Spleen (tissue), 11 donors: Measurements from ENCODE around the gene FREY1. TPM values are rescaled to one million over a fixed set of nuclear protein-coding genes. Genes with fewer than 3 reads are reported as not detected.

Experiments
- DNase-seq: peaks from one replicate; pipeline ENCODE4 v3.0.0-alpha.2; 2020
- H3K27ac ChIP-seq, 8 donors: fragments of 200-600 bp; sonication (generic) in 7 of 8; 1 replicate in 4 of 8; 2 replicates in 4 of 8; pipeline versions ENCODE4 v1.5.0 to v1.8.0; 2016 to 2021; ENCODE audit warnings: inconsistent platforms in 4 of 8, mild to moderate bottlenecking in 4 of 8, moderate library complexity in 1 of 8
- H3K27me3 ChIP-seq, 7 donors: fragments of 200-600 bp; sonication (generic) in 6 of 7; replicated peaks in 1 of 7; 1 replicate in 4 of 7; 2 replicates in 3 of 7; pipeline versions ENCODE4 v1.5.0 to v1.8.0; 2016 to 2021; ENCODE audit warnings: inconsistent platforms in 3 of 7, mild to moderate bottlenecking in 1 of 7
- H3K36me3 ChIP-seq, 6 donors: fragments of 200-600 bp; sonication (generic) in 5 of 6; 1 replicate in 4 of 6; 2 replicates in 2 of 6; pipeline versions ENCODE4 v1.5.0 to v1.8.0; 2016 to 2021; ENCODE audit warnings: inconsistent platforms in 2 of 6
- H3K4me1 ChIP-seq, 6 donors: fragments of 200-600 bp; sonication (generic) in 5 of 6; 1 replicate in 3 of 6; 2 replicates in 3 of 6; pipeline versions ENCODE4 v1.5.0 to v1.8.0; 2016 to 2021; ENCODE audit warnings: inconsistent platforms in 3 of 6
- H3K4me3 ChIP-seq, 8 donors: fragments of 200-600 bp; sonication (generic) in 7 of 8; 1 replicate in 4 of 8; 2 replicates in 4 of 8; pipeline versions ENCODE4 v1.5.0 to v1.8.0; 2016 to 2021; ENCODE audit warnings: inconsistent platforms in 4 of 8, mild to moderate bottlenecking in 4 of 8, moderate library complexity in 2 of 8
- H3K9me3 ChIP-seq, 8 donors: fragments of 200-600 bp; sonication (generic) in 7 of 8; 1 replicate in 4 of 8; 2 replicates in 4 of 8; pipeline versions ENCODE4 v1.5.0 to v1.8.0; 2016 to 2021; ENCODE audit warnings: inconsistent platforms in 4 of 8
- CTCF ChIP-seq, 11 experiments: fragments of 200-600 bp in 7 of 11; fragments of 450-650 bp in 4 of 11; sonication (generic) in 4 of 11; IDR thresholded peaks in 8 of 11; conservative IDR thresholded peaks in 3 of 11; 1 replicate in 7 of 11; 2 replicates in 4 of 11; pipeline versions ENCODE4 v1.4.0 to v1.8.0; 2016 to 2021; ENCODE audit warnings: antibody characterized with exemption in 11 of 11, inconsistent platforms in 4 of 11, mild to moderate bottlenecking in 1 of 11
- POLR2A ChIP-seq, 3 donors: fragments of 450-650 bp; IDR thresholded peaks; one replicate each; pipeline ENCODE4 v1.5.1; 2017; ENCODE audit warnings: antibody characterized with exemption in 3 of 3, mild to moderate bottlenecking in 1 of 3
- POLR2AphosphoS5 ChIP-seq, 3 donors: sonication (generic); formaldehyde crosslinking; IDR thresholded peaks; one replicate each; pipeline ENCODE4 v1.5.1; 2017; ENCODE audit warnings: antibody characterized with exemption in 3 of 3
- WGBS, 5 donors: extraction: QIAGEN DNeasy Blood & Tissue Kit in 3 of 5; methylation state at CpG; one replicate each; pipeline versions ENCODE4 v1.1.5 to v1.1.7; 2013 to 2018; 5-methylcytosine and 5-hydroxymethylcytosine counted together
- intact Hi-C: fragments of 100-400 bp; cut with DNase I; formaldehyde crosslinking; loops from one replicate; pipeline ENCODE4 v1.15.0; 2023; ENCODE audit warnings: low total_unique reads
- polyA plus RNA-seq, 3 donors: library from polyadenylated mRNA; stranded (reverse); fragments of 200-250 nt; gene quantifications; one replicate each; pipeline ENCODE4 v1.2.1, GENCODE V29; 2013
- total RNA-seq, 7 donors: library from RNA; depleted of rRNA in 3 of 7; stranded (reverse); fragments of >200 nt in 3 of 7; fragmentation: NEBNext Ultra II Directional in 4 of 7; extraction: Animal tissue kit (Norgen Biotek cat#: 25700) in 4 of 7; gene quantifications; one replicate each; pipeline versions ENCODE4 v1.1.0 to v1.2.1, GENCODE V29; 2016 to 2021
- donor health status: healthy with polysubstance abuse.
- donor health status: DM: no; HTN: no; CAD: no; lungs with moderate emphysema.
- donor health status: DM: no; HTN: no; CAD: no.
- donor health status: Bipolar disorder and iron deficiency.
- donor health status: healthy.
- donor health status: DM: no; HTN: no; CAD: no.
- donor health status: DM: yes; HTN: yes; CAD: no.

The FREY1 gene
- total and polyA plus RNA-seq, 10 donors = 0.13 to 2.0 (median 0.79) TPM; not detected in 2

GRCh38 chr11:45945397-45945999, 38.4 kb upstream of the FREY1 start:
- WGBS, 5 donors = 87 to 100% (median 94%) methylated on average over 3 of the region's 3 CpGs
- H3K4me3 ChIP-seq = no peak overlapping the region
- intact Hi-C loops = no loop called here
- TF ChIP-seq POLR2AphosphoS5 (IDR thresholded peaks at IDR 0.05) = no peak
- DNase-seq = no peak
- no peaks in the 10 kb centered on the region for H3K27me3 ChIP-seq
- H3K9me3 ChIP-seq = no peaks in the 10 kb centered on the region
- no peaks in the 10 kb centered on the region for H3K4me1 ChIP-seq
- H3K36me3 ChIP-seq = peaks cover 0 to 100% (median 71%) of the 10 kb centered on the region in 6 donors
- H3K27ac ChIP-seq = no peak overlapping the region

- H3K36me3 ChIP-seq = peaks cover under 1 to 100% (median 53%) of the 10 kb centered on the region in 6 donors
- WGBS, 5 donors = 95 to 97% (median 96%) methylated on average over 4 of the region's 4 CpGs
- no peaks in the 10 kb centered on the region for H3K9me3 ChIP-seq
- TF ChIP-seq POLR2AphosphoS5 (IDR thresholded peaks at IDR 0.05) (no peak), CTCF (IDR thresholded peaks at IDR 0.05 in 8 of 11, conservative IDR thresholded peaks at IDR 0.05 in 3 of 11) (no peak), POLR2A (IDR thresholded peaks at IDR 0.05) (no peak)
- no peak overlapping the region for H3K4me3 ChIP-seq
- H3K27ac ChIP-seq = no peak overlapping the region
- intact Hi-C loops = no loop called here
- peaks cover 0 to 24% (median 2%) of the 10 kb centered on the region in 6 donors for H3K4me1 ChIP-seq
- no peaks in the 10 kb centered on the region for H3K27me3 ChIP-seq
- DNase-seq = no peak
Observed at GRCh38 chr11:45942381-45942780, 35.3 kb upstream of the FREY1 start.

- H3K9me3 ChIP-seq = no peaks in the 10 kb centered on the region
- H3K36me3 ChIP-seq = peaks cover 3 to 100% (median 48%) of the 10 kb centered on the region in 6 donors
- WGBS, 5 donors = 78 to 94% (median 84%) methylated on average over 4 of the region's 4 CpGs
- peaks cover 0 to 35% (median 3%) of the 10 kb centered on the region in 6 donors for H3K4me1 ChIP-seq
- no peak overlapping the region for H3K27ac ChIP-seq
- no peak for TF ChIP-seq POLR2AphosphoS5 (IDR thresholded peaks at IDR 0.05)
- TF ChIP-seq POLR2A (IDR thresholded peaks at IDR 0.05) = no peak
- no peak for TF ChIP-seq CTCF (IDR thresholded peaks at IDR 0.05 in 8 of 11, conservative IDR thresholded peaks at IDR 0.05 in 3 of 11)
- intact Hi-C loops = no loop called here
- H3K4me3 ChIP-seq = no peak overlapping the region
- no peaks in the 10 kb centered on the region for H3K27me3 ChIP-seq
- DNase-seq = no peak
Observed at GRCh38 chr11:45941285-45941684, 34.2 kb upstream of the FREY1 start.

DNA sequence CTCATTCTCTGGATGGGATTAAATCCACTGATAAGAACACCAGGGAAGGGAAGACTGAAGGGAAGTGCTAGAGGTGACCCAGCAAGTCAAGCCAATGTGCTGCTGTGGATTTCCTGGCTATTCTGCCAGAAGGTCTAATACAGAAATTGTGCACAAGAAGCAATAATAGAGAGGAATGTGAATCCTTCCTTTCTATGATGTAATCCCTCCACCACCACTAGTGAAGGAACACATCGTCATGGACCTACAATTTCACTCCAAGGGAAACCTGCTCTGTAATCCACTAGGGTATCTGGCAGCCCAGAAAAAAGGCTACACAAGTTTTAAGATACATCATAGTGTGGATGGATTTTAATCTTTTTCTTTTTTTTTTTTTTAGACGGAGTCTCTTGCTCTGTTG, 32.8 kb upstream of the FREY1 start:
- TF ChIP-seq POLR2A (IDR thresholded peaks at IDR 0.05) = no peak
- no peak for TF ChIP-seq POLR2AphosphoS5 (IDR thresholded peaks at IDR 0.05)
- TF ChIP-seq CTCF (IDR thresholded peaks at IDR 0.05 in 8 of 11, conservative IDR thresholded peaks at IDR 0.05 in 3 of 11) = no peak
- H3K36me3 ChIP-seq = peaks cover 3 to 100% (median 45%) of the 10 kb centered on the region in 6 donors
- 79 to 94% (median 84%) methylated on average over 2 of the region's 2 CpGs for WGBS, 5 donors

More for the DNA sequence above, 32.8 kb upstream of the FREY1 start:
- H3K9me3 ChIP-seq = no peaks in the 10 kb centered on the region
- H3K27ac ChIP-seq = no peak overlapping the region
- DNase-seq = no peak
- intact Hi-C loops = no loop called here
- no peak overlapping the region for H3K4me3 ChIP-seq
- no peaks in the 10 kb centered on the region for H3K27me3 ChIP-seq
- H3K4me1 ChIP-seq = peaks cover 0 to 49% (median 16%) of the 10 kb centered on the region in 6 donors
